GM23338 (cell line): Measurements from ENCODE around the gene S100A11.

Experiments
- CTCF ChIP-seq, 2 experiments: fragments of 200-600 bp in 1 of 2; sonication (generic) in 1 of 2; conservative IDR thresholded peaks; 2 replicates each; pipeline versions ENCODE4 v1.5.1 to v1.6.1; 2016 to 2017; ENCODE audit warnings: antibody characterized with exemption in 2 of 2, low read depth in 2 of 2, mild to moderate bottlenecking in 2 of 2, moderate library complexity in 1 of 2
- EZH2 ChIP-seq: fragments of 200-600 bp; sonication (generic); IDR thresholded peaks from one replicate; pipeline ENCODE4 v1.8.0; 2017; ENCODE audit warnings: antibody characterized with exemption, mild to moderate bottlenecking, low read depth; ENCODE audit not compliant: unreplicated experiment
- EZH2phosphoT487 ChIP-seq: fragments of 200-600 bp; sonication (generic); IDR thresholded peaks from one replicate; pipeline ENCODE4 v1.8.1; 2018; ENCODE audit warnings: antibody characterized with exemption; ENCODE audit not compliant: unreplicated experiment
- JUNB ChIP-seq: IDR thresholded peaks from one replicate; pipeline ENCODE4 v1.6.1; 2016; ENCODE audit warnings: antibody characterized with exemption; ENCODE audit not compliant: unreplicated experiment
- POLR2AphosphoS5 ChIP-seq: IDR thresholded peaks from 2 replicates; pipeline ENCODE4 v1.6.1; 2016; ENCODE audit warnings: antibody characterized with exemption, low read depth
- ZNF114 ChIP-seq: fragments of 250-450 bp; sonication (Bioruptor Pico); IDR thresholded peaks from 2 replicates; pipeline ENCODE4 v1.5.0; 2020; ENCODE audit warnings: mild to moderate bottlenecking, moderate library complexity
- TF ChIP-seq, protein P1 (sequence below): IDR thresholded peaks from one replicate; pipeline ENCODE4 v1.6.1; 2018; ENCODE audit warnings: antibody characterized with exemption; ENCODE audit not compliant: unreplicated experiment

DNA sequence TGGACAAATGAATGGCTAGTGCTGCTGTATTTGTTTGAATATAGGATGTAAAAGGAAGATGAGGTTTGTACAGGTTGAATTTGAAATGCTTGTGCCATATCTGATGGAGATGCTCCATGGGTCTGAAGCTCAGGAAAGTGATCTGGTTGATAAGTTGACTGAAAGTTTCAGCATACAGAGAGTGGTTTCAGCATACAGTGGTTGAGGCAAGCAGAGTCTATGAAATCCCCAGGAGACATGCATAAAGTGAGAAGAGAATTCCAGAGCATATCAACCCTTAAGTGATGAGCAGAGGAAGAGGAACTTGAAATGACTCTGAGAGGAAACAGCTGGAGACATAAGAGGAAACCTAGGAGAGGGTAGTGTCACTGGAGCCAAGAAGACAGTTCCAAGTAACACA lies 30.3 kb upstream of the S100A11 start:
- TF ChIP-seq ZNF114 (CRISPR knock-in tag) (no peak), CTCF (conservative IDR thresholded peaks at IDR 0.05; ENCODE audit: low read depth in 2 of 2) (no peak), JUNB (no peak), EZH2 (no peak), EZH2phosphoT487 (no peak), POLR2AphosphoS5 (no peak)
- TF ChIP-seq, protein P1, sequence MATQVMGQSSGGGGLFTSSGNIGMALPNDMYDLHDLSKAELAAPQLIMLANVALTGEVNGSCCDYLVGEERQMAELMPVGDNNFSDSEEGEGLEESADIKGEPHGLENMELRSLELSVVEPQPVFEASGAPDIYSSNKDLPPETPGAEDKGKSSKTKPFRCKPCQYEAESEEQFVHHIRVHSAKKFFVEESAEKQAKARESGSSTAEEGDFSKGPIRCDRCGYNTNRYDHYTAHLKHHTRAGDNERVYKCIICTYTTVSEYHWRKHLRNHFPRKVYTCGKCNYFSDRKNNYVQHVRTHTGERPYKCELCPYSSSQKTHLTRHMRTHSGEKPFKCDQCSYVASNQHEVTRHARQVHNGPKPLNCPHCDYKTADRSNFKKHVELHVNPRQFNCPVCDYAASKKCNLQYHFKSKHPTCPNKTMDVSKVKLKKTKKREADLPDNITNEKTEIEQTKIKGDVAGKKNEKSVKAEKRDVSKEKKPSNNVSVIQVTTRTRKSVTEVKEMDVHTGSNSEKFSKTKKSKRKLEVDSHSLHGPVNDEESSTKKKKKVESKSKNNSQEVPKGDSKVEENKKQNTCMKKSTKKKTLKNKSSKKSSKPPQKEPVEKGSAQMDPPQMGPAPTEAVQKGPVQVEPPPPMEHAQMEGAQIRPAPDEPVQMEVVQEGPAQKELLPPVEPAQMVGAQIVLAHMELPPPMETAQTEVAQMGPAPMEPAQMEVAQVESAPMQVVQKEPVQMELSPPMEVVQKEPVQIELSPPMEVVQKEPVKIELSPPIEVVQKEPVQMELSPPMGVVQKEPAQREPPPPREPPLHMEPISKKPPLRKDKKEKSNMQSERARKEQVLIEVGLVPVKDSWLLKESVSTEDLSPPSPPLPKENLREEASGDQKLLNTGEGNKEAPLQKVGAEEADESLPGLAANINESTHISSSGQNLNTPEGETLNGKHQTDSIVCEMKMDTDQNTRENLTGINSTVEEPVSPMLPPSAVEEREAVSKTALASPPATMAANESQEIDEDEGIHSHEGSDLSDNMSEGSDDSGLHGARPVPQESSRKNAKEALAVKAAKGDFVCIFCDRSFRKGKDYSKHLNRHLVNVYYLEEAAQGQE: no peak
